OCI-LY3 (cell line): ENCODE measurements around the gene KDELR3.
A peak's percentile ranks its signal among the peaks of the same experiment; 100 is the strongest.

Experiments used
- H2AFZ ChIP-seq: fragments of 200-600, 300-600 bp; shearing (Covaris generic); 2 replicates; pipeline ENCODE4 v1.6.0; 2014; ENCODE audit warnings: antibody characterized with exemption, low read depth, low read length
- H3K27ac ChIP-seq: fragments of 200-600, 300-600 bp; sonication (generic); 2 replicates; pipeline ENCODE4 v1.5.1; 2014; ENCODE audit warnings: mild to moderate bottlenecking, low read length, moderate library complexity, mixed read lengths
- H3K27me3 ChIP-seq: fragments of 200-600, 300-600 bp; sonication (generic); 2 replicates; pipeline ENCODE4 v1.6.1; 2014; ENCODE audit warnings: low read depth, low read length, mixed read lengths
- H3K36me3 ChIP-seq: fragments of 200-600, 300-600 bp; sonication (generic); replicated peaks from 2 replicates; pipeline ENCODE3; 2014; ENCODE audit warnings: low read depth, low read length, mixed read lengths
- H3K4me1 ChIP-seq: fragments of 300-600, 200-600 bp; sonication (generic); 2 replicates; pipeline ENCODE4 v1.6.1; 2014; ENCODE audit warnings: low read length, mixed read lengths
- H3K4me2 ChIP-seq: fragments of 200-600, 300-600 bp; sonication (generic); 2 replicates; pipeline ENCODE4 v1.6.1; 2014; ENCODE audit warnings: low read length, mixed read lengths
- H3K4me3 ChIP-seq: fragments of 300-600, 200-600 bp; sonication (generic); 2 replicates; pipeline ENCODE4 v1.5.1; 2014; ENCODE audit warnings: antibody characterized with exemption, mild to moderate bottlenecking, low read length, moderate library complexity
- H3K79me2 ChIP-seq: fragments of 300-600, 200-600 bp; shearing (Covaris generic); 2 replicates; pipeline ENCODE4 v1.6.1; 2014; ENCODE audit warnings: mild to moderate bottlenecking, low read length, mixed read lengths
- H3K9ac ChIP-seq: fragments of 300-600, 200-600 bp; shearing (Covaris generic); 2 replicates; pipeline ENCODE4 v1.6.0; 2014; ENCODE audit warnings: mild to moderate bottlenecking, low read length, moderate library complexity
- H3K9me3 ChIP-seq: fragments of 200-600, 300-600 bp; shearing (Covaris generic); 2 replicates; pipeline ENCODE4 v1.6.1; 2014; ENCODE audit warnings: low read length, mixed read lengths; ENCODE audit not compliant: insufficient read depth
- H4K20me1 ChIP-seq: fragments of 200-600, 300-600 bp; sonication (generic); 2 replicates; pipeline ENCODE4 v1.6.1; 2016; ENCODE audit warnings: low read length, mixed read lengths; ENCODE audit not compliant: insufficient read depth
- CTCF ChIP-seq: fragments of 200-600, 300-600 bp; sonication (generic); IDR thresholded peaks from 2 replicates; pipeline ENCODE4 v1.5.1; 2014; ENCODE audit warnings: antibody characterized with exemption, low read length, low read depth
- EZH2phosphoT487 ChIP-seq: fragments of 200-600 bp; shearing (Covaris generic); IDR thresholded peaks from 2 replicates; pipeline ENCODE4 v1.6.1; 2018; ENCODE audit warnings: antibody characterized with exemption, mixed run types, low read depth

Gene KDELR3

GRCh38 chr22:38505541-38506117 lies 37.7 kb downstream of the KDELR3 start:
- Histone ChIP-seq H4K20me1 (peaks cover 39% of the 10 kb centered on the region), H2AFZ (no peak overlapping the region), H3K36me3 (peaks cover 44% of the 10 kb centered on the region), H3K9ac (peak overlapping the region; percentile 100), H3K79me2 (peaks cover 58% of the 10 kb centered on the region), H3K4me3 (peak overlapping the region; percentile 97), H3K27me3 (no peaks in the 10 kb centered on the region), H3K4me2 (peak overlapping the region; percentile 86), H3K4me1 (peaks cover 26% of the 10 kb centered on the region), H3K27ac (peak overlapping the region; percentile 86), H3K9me3 (no peaks in the 10 kb centered on the region)
- TF ChIP-seq CTCF (no peak), EZH2phosphoT487 (no peak)

DNA sequence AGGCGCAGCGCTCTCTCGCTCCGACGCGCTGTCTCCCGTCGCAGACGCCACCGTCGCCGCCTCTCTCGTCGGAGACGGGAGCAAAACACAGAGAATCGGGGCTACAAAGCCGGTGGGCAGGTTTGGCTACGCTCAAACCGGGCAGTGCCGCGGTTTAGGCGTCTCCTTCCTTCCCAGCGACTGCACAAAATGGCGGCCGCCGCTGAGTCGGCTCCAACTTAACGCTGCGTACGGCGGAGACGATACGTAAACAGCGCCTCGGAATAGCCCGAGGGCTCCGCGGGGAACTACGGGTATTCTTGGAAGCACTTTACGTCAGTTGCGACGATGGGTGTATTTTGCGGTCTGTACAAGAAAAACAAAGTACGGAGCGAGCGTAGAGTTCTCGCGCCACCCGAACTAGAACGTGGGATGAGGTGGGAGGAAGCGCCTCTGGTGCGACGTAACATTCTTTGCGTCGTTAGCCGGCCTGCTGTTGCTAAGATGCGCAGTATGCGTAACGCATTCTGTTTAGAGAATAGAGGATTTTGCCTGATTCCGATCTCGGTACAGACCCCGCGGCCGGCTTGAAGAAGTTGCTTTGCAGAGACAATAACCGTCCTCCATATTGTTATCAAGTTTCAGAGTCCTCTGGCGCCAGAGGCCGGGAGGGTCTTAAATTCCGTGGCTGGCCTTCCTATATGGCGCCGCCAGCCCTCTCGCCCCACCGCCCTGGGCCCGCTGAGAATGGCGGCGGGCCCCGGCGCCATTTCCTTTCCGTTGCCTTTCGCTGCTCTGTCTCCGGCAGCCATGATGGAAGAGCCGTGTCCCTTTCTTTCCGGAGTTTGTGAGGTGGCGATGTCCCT lies 38.4 kb downstream of the KDELR3 start, which contains the start of gene DDX17:
DDX17 (minus strand) TSS at position 194 of the 845 bp plus-strand sequence.
- Histone ChIP-seq H3K4me1 (peaks cover 26% of the 10 kb centered on the region), H3K9me3 (no peaks in the 10 kb centered on the region), H4K20me1 (peaks cover 33% of the 10 kb centered on the region), H3K79me2 (peaks cover 52% of the 10 kb centered on the region), H3K27ac (peak within 1 kb of the TSS; percentile 87), H3K4me2 (peak within 1 kb of the TSS; percentile 86), H3K9ac (peak within 1 kb of the TSS; percentile 100), H3K4me3 (peak within 1 kb of the TSS; percentile 97), H3K36me3 (peaks cover 38% of the 10 kb centered on the region), H3K27me3 (no peaks in the 10 kb centered on the region), H2AFZ (peak within 1 kb of the TSS; percentile 90)
- TF ChIP-seq CTCF (no peak), EZH2phosphoT487 (no peak)

DNA sequence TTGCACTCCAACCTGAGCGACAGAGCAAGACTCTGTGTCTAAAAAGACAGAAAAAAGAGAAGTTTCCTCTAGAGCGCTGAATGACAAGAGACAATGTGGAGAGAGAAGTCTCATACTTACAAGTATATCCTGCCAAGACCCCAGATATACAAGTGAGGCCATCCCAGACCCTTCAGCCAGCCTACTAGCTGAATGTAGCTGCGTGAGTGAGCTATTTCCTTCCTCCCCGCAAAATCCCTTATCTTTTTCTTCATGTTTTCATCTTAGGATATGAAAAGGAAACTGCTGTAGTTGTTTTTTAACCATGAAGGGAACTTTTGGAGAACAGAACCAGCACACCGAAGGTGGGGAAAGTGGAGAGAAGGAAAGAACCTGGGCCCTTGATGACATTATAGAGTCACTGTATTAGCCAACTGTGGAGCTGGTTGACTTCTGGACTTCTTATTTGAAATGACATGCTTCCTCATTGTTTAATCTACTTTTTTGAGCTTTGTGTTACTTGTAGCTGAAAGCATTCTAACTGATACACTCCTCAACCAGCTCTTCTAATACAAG lies 42.6 kb downstream of the KDELR3 start:
- Histone ChIP-seq H3K36me3 (no peaks in the 10 kb centered on the region), H3K27ac (no peak overlapping the region), H3K4me3 (no peak overlapping the region), H3K4me2 (no peak overlapping the region), H3K9ac (no peak overlapping the region), H3K27me3 (no peaks in the 10 kb centered on the region), H3K79me2 (peaks cover 11% of the 10 kb centered on the region), H4K20me1 (no peaks in the 10 kb centered on the region), H3K4me1 (peaks cover 7% of the 10 kb centered on the region), H2AFZ (no peak overlapping the region), H3K9me3 (no peaks in the 10 kb centered on the region)
- TF ChIP-seq CTCF: no peak

DNA sequence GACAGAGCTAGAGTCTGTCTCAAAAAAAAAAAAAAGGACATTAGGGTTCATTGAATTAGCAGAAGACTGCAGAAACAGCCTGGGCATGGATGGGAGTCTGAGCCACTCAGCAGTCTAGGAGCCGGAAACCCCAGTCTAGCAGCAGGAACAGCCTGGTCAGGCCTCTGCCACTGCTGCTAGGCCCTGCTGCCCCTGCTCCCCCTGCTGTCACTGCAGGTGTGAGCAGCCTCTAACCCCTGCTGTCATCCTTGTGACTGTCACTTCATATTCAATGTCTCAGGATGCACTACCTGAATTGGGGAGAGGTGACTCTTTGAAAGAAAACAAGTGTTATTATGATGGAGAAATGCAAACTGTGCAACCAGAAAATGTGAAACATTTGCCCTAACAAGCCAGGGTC lies 45.2 kb downstream of the KDELR3 start:
- Histone ChIP-seq H3K27ac (no peak overlapping the region), H3K9ac (no peak overlapping the region), H3K4me1 (no peaks in the 10 kb centered on the region), H4K20me1 (no peaks in the 10 kb centered on the region), H3K79me2 (no peaks in the 10 kb centered on the region), H3K4me2 (no peak overlapping the region), H3K9me3 (no peaks in the 10 kb centered on the region), H2AFZ (no peak overlapping the region), H3K36me3 (no peaks in the 10 kb centered on the region), H3K27me3 (no peaks in the 10 kb centered on the region), H3K4me3 (no peak overlapping the region)
- TF ChIP-seq CTCF (peak; percentile 50), EZH2phosphoT487 (no peak)
